Tibial nerve (tissue), 4 donors: ENCODE measurements around the gene CAPN15. TPM values are rescaled to one million over a fixed set of nuclear protein-coding genes. Genes with fewer than 3 reads are reported as not detected.
A peak's percentile ranks its signal among the peaks of the same experiment; 100 is the strongest.

Experiments used
- DNase-seq, 2 donors: peaks; one replicate each; pipeline ENCODE4 v3.0.0-alpha.2; 2019; ENCODE audit warnings: low spot score in 2 of 2
- H3K27ac ChIP-seq, 4 donors: fragments of 200-600 bp; sonication (generic) in 3 of 4; one replicate each; pipeline ENCODE4 v1.5.1; 2017 to 2019; ENCODE audit warnings: mild to moderate bottlenecking in 1 of 4
- H3K27me3 ChIP-seq, 2 donors: fragments of 200-600 bp; sonication (generic) in 1 of 2; one replicate each; pipeline versions ENCODE4 v1.5.1 to v1.6.0; 2017 to 2019
- H3K36me3 ChIP-seq, 3 donors: fragments of 200-600 bp; sonication (generic); one replicate each; pipeline ENCODE4 v1.5.1; 2018 to 2019
- H3K4me1 ChIP-seq, 4 donors: fragments of 200-600 bp; sonication (generic) in 3 of 4; one replicate each; pipeline ENCODE4 v1.5.1; 2017 to 2019
- H3K4me3 ChIP-seq, 4 donors: fragments of 200-600 bp; sonication (generic) in 3 of 4; one replicate each; pipeline ENCODE4 v1.5.1; 2017 to 2019; ENCODE audit warnings: mild to moderate bottlenecking in 1 of 4, moderate library complexity in 1 of 4
- H3K9me3 ChIP-seq, 4 donors: fragments of 200-600 bp; sonication (generic) in 3 of 4; one replicate each; pipeline ENCODE4 v1.5.1; 2017 to 2019
- CTCF ChIP-seq, 5 experiments: fragments of 200-600 bp in 3 of 5; fragments of 450-650 bp in 2 of 5; sonication (generic) in 3 of 5; IDR thresholded peaks; one replicate each; pipeline ENCODE4 v1.5.1; 2016 to 2019; ENCODE audit warnings: antibody characterized with exemption in 5 of 5, mild to moderate bottlenecking in 3 of 5, moderate library complexity in 2 of 5
- EP300 ChIP-seq, 2 donors: sonication (generic); formaldehyde crosslinking; IDR thresholded peaks; one replicate each; pipeline ENCODE4 v1.6.1; 2017; ENCODE audit warnings: antibody characterized with exemption in 2 of 2, mild to moderate bottlenecking in 1 of 2
- POLR2A ChIP-seq, 2 donors: fragments of 450-650 bp; IDR thresholded peaks; one replicate each; pipeline ENCODE4 v1.6.1; 2017; ENCODE audit warnings: antibody characterized with exemption in 2 of 2, mild to moderate bottlenecking in 2 of 2, moderate library complexity in 2 of 2
- WGBS, 2 donors: methylation state at CpG; one replicate each; pipeline ENCODE4 v1.1.5; 2018; 5-methylcytosine and 5-hydroxymethylcytosine counted together
- total RNA-seq, 4 donors: library from RNA; depleted of rRNA; stranded (reverse); fragments of >200 nt; gene quantifications; one replicate each; pipeline ENCODE4 v1.1.0, GENCODE V29; 2016

CAPN15 gene
- total RNA-seq, 4 donors from 2014 or later, result 19.0 to 91.5 (median 52.5) TPM

- DNase-seq, result no peak
- Histone ChIP-seq H3K4me3 (no peak overlapping the region), H3K27me3 (no peaks in the 10 kb centered on the region), H3K36me3 (peaks cover 0 to 62% (median 0%) of the 10 kb centered on the region in 3 donors), H3K9me3 (no peaks in the 10 kb centered on the region), H3K27ac (no peak overlapping the region), H3K4me1 (peaks cover 0 to 23% (median 0%) of the 10 kb centered on the region in 4 donors)
- TF ChIP-seq POLR2A (IDR thresholded peaks at IDR 0.05) (no peak), CTCF (IDR thresholded peaks at IDR 0.05) (no peak), EP300 (IDR thresholded peaks at IDR 0.05) (no peak)
- 77 to 89% methylated on average over 13 to 15 of the region's 27 CpGs for WGBS, 2 donors
Measured at GRCh38 chr16:580141-580945, 52.8 kb downstream of the CAPN15 start.

- peaks cover 0 to 55% (median 0%) of the 10 kb centered on the region in 3 donors for H3K36me3 ChIP-seq
- DNase-seq, result no peak
- H3K27ac ChIP-seq, result no peak overlapping the region
- 95 to 99% methylated on average over 15 to 19 of the region's 19 CpGs for WGBS, 2 donors
- H3K27me3 ChIP-seq, result no peaks in the 10 kb centered on the region
- H3K4me1 ChIP-seq, result peaks cover 0 to 26% (median 0%) of the 10 kb centered on the region in 4 donors
- H3K4me3 ChIP-seq, result no peak overlapping the region
- TF ChIP-seq POLR2A (IDR thresholded peaks at IDR 0.05) (no peak), EP300 (IDR thresholded peaks at IDR 0.05) (no peak), CTCF (IDR thresholded peaks at IDR 0.05) (no peak)
- H3K9me3 ChIP-seq, result no peaks in the 10 kb centered on the region
Measured at GRCh38 chr16:580946-581498, 53.5 kb downstream of the CAPN15 start.

GRCh38 chr16:582218-582613, 54.7 kb downstream of the CAPN15 start:
- no peaks in the 10 kb centered on the region for H3K9me3 ChIP-seq
- peaks cover 0 to 38% (median 3%) of the 10 kb centered on the region in 4 donors for H3K4me1 ChIP-seq
- WGBS, 2 donors, result 85 to 89% methylated on average over 17 of the region's 18 CpGs
- peaks cover 0 to 44% (median 0%) of the 10 kb centered on the region in 3 donors for H3K36me3 ChIP-seq
- peak overlapping the region in 1 of 4 donors; percentile 11 for H3K27ac ChIP-seq
- no peaks in the 10 kb centered on the region for H3K27me3 ChIP-seq
- H3K4me3 ChIP-seq, result no peak overlapping the region
- no peak for DNase-seq
- TF ChIP-seq POLR2A (IDR thresholded peaks at IDR 0.05), result no peak

- H3K4me3 ChIP-seq, result no peak overlapping the region
- 83 to 94% methylated on average over 10 to 15 of the region's 21 CpGs for WGBS, 2 donors
- no peaks in the 10 kb centered on the region for H3K27me3 ChIP-seq
- H3K27ac ChIP-seq, result peak overlapping the region in 1 of 4 donors; percentile 11
- no peaks in the 10 kb centered on the region for H3K9me3 ChIP-seq
- H3K36me3 ChIP-seq, result peaks cover 0 to 44% (median 0%) of the 10 kb centered on the region in 3 donors
- peaks cover 0 to 43% (median 7%) of the 10 kb centered on the region in 4 donors for H3K4me1 ChIP-seq
- TF ChIP-seq POLR2A (IDR thresholded peaks at IDR 0.05), result no peak
- no peak for DNase-seq
Measured at GRCh38 chr16:582614-583331, 55.3 kb downstream of the CAPN15 start.

- no peak for DNase-seq
- Histone ChIP-seq H3K27ac (peak overlapping the region in 1 of 4 donors; percentile 11), H3K4me1 (peaks cover 0 to 50% (median 14%) of the 10 kb centered on the region in 4 donors), H3K4me3 (no peak overlapping the region), H3K36me3 (peaks cover 0 to 38% (median 0%) of the 10 kb centered on the region in 3 donors), H3K9me3 (no peaks in the 10 kb centered on the region), H3K27me3 (no peaks in the 10 kb centered on the region)
- TF ChIP-seq EP300 (IDR thresholded peaks at IDR 0.05) (no peak), POLR2A (IDR thresholded peaks at IDR 0.05) (no peak), CTCF (IDR thresholded peaks at IDR 0.05) (no peak)
- 28 to 44% methylated on average over 8 to 11 of the region's 16 CpGs for WGBS, 2 donors
Measured at GRCh38 chr16:583470-583814, 55.9 kb downstream of the CAPN15 start.
